ENCODE data around the gene EIF3I.

GRCh38 chr1:32179443-32180185 is 42.6 kb upstream of the EIF3I start, which contains the start of gene TXLNA:
- TF ChIP-seq EZH2 (IDR thresholded peaks at IDR 0.05; ENCODE audit: borderline replicate concordance, low read length) = no peak
- TF ChIP-seq CTCF (IDR thresholded peaks at IDR 0.05; ENCODE audit: low read length) = no peak

Measured in OCI-LY1 (cell line).